Measurements from ENCODE around the gene PUM1.

Gene PUM1

DNA sequence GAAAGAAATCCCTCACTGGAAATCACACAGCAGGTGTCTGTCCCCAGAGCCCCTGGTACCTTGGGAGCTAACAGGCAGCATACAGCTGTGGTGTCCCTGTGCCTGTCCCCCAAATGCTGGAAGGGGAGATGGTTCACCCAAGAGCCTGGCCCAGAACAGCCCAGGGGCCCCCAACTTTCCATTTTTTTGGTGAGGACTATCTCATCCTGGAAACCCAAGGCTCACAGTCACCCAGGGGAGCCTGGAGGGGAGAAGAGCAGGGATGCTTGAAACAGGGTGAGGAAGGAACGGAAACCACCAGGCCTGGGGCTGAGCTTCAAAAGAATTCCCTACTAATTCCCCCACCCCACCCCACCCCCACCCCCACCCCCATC, 160.6 kb downstream of the PUM1 start:
- DNase-seq (ENCODE audit: low read depth), result no peak

DNA sequence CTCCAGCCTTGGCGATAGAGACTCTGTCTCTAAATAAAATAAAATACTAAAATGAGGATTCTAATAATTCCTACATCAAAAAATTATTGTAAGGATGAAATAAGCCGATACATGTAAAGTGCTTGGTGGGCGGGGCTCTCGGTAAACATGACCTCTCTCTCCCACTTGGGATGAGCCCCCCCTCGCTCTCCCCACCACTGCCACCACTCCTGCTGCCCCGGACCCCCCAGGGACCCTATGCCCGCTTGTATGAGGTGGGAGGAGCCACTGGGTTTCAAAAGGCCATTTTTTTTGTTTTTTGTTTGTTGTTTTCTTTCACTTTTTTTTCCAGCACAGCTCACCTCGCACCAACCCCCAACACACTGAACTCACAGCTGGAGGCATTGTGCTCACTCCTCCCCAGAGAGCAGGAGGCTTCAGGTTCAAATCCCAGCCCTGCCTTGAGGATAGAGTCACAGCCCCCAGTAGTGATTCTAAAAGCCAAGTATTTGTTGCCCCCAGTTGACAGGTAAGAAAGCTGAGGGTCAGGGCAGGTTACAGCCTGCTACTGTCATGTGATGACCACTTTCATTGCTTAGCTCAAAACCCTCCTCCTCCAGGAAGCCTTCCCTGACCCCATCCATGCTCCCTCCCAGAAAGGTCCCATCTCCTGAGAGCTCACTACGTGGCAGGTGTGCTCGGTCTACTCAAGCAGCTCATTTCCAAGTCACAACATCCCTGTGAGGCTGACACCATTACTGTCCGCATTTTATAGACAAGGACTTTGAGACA, 161.1 kb downstream of the PUM1 start:
- DNase-seq (ENCODE audit: low read depth), result no peak

DNA sequence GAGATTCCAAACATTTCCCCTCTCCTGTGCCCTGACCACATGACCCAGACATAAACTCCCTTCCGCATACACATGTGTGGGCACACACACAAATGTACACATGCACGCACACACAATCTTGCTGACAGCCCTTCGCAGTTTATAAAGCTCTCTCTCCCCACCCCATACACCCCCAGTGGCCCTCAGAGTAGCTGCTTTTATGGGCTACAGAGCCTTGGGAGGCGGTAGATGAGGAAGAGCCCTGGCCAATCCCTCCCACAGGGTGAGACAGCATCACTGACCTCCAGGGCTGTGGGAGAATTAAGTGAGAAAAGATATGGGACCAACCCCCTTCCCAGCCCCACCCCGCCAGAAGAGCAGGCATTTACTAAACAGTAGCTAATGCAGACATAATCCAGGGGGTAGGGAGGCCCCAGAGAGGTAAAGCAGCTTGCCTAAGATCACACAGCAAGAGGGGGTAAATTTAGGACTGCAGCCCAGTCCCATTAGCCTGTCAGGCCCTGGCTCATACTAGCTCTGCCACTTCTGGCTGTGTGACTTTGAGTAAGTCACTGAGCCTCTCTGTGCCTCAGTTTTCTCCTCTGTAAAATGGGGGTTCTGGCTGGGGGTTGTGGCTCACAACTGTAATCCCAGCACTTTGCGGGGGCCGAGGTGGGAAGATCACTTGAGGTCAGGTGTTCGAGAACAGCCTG, 162.0 kb downstream of the PUM1 start:
- no peak for DNase-seq (ENCODE audit: low read depth)

DNA sequence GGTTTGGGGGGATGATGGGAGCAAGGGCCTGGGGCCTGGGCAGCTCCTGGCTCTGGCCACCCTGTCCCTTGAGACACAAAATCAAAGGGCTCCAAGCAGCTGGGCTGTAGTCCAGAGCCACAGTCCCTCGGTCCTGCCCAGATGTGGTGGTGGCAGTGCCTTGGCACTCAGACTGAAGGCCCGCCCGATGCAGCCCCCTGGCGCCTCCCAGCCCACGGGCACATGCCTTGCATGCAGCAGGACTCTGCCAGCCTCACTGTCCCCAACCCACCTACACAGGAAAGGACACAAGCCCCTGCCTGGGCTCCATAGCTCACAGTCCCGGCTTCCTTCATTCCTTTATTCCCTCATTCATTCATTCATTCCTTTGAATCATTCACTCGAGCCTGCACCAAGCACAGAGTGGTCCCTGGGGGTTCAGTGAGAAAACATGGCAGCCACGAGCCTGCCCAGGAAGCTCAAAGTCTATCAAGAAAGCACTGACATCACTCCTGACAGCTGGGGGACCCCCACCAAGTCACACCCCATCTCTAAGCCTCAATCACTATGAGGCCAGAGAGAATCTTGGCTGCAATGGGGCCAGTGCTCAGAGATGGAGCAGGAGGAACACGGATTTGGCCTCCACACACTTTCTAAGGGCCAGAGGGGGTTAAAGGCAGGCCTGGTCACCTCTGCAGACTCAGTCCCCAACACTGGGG, 162.8 kb downstream of the PUM1 start:
- DNase-seq (ENCODE audit: low read depth), result no peak

DNA sequence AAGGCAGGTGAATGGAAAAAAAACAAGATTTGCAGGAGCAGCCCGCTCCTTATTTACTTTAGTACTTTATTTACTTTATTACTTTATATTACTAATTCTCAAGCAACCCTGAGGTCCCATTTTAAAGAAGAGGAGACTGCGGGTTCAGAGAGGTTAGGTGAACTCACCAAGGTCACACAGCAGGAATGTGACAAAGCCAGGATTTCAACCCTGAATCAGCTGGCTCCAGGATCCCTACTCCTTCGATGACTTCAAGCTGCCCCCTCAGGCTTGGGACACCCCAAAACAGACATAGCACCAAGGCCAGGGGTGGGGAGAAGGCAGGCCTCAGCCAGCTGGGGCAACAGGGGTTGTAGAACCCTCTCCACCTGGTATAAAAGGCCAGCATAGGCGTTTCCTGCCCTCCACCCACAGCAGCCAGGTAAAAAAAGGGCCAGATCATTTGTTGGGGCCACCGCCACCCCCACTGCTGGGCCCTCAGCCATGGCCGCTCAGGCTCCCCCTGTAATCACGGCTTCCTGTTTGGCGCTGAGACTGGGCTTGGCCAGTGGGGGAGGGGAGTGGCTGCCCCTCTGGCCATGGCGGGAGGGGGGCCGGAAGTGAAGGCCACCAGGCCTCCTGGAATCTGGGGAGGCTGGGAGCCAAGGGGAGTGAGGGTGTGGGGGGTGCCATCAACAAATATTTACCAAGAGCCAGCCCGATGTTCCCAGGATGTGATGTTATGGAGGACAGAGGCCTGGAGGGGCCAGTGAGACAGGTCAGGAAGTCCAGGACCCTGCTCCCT, 163.5 kb downstream of the PUM1 start:
- no peak for DNase-seq (ENCODE audit: low read depth)

DNA sequence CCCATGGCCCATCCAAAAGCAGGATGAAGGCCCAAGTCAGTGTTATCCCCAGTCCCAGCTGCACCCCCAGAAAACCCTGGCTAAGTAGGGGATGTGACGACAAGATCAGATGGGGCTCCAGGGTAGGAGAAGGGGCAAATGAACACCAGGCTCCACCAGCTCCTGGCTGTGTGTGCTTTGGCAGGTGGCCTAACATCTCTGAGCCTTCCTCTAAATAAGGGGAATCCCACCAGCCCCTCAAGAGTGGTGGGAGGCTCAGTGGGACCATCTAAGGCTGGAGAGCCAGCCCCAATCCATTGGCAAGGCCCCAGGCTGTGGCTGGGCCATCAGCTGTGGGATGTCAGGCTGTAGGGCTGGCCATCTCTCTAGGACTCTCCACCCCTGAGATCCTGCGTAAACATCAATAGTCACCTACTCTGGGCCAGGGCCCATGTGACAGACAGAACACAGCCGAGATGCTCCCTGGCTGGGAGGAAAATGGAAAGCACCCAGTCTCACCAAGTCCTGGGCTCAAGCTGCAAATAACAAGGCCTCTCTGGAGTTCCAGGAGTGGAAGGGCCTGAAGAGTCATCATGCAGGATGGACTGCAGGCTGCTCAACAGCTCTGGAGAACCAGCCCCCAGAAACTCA, 164.5 kb downstream of the PUM1 start:
- DNase-seq (ENCODE audit: low read depth), result no peak

DNA sequence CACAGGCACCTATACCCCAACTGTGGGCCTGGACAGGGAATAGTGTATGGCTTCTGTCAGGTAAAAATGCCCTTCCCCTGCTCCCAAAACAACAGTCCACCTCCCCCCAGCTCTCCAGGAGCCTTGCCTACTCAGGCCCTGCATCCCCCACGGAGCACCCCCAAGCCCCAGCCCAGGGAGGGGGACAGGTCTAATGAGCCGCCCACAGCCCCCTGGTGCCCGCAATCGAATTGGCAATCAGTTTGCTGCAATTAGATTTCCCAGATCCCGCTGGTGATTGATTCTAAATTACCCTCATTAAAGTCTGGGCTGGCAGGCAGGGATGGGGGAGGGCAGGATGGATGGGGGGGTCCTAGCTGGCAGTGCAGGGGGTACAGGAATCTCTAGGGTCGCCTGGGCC, 165.0 kb downstream of the PUM1 start:
- DNase-seq (ENCODE audit: low read depth), result no peak

DNA sequence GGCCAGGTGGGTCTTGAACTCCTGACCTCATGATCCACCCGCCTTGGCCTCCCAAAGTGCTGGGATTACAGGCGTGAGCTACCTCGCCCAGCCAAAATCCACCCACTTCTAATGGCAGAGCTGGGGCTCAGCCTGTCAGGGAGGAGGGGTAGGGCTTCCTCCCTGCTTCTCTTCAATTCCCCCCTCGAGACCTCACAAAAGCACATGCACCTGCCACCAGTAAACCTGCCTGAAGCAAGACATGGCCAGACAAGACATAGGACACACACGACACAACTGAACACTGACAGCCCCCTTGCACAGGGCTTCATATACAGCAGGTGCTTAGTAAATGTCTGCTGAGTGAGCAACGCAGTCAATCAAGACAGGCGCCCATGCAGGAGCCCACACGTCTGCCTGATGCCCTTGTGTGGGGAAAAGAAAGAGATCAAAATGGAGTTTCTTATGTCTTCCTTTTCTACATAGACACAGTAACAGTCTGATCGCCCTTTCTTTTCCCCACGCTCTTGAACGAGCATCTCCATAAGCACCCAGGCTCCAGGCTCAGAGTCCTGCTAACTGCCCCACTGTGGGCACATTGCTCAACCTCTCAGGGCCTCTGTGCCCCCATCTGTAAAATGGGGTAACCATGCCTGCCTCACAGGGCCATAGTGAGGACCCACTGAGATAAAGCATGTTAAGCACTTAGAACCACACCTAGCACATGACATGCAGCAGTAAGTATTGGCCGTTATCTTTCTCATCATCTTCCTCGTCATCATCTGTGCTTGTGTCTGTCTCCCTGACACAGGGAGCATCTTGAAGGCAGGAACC, 165.7 kb downstream of the PUM1 start:
- no peak for DNase-seq (ENCODE audit: low read depth)

DNA sequence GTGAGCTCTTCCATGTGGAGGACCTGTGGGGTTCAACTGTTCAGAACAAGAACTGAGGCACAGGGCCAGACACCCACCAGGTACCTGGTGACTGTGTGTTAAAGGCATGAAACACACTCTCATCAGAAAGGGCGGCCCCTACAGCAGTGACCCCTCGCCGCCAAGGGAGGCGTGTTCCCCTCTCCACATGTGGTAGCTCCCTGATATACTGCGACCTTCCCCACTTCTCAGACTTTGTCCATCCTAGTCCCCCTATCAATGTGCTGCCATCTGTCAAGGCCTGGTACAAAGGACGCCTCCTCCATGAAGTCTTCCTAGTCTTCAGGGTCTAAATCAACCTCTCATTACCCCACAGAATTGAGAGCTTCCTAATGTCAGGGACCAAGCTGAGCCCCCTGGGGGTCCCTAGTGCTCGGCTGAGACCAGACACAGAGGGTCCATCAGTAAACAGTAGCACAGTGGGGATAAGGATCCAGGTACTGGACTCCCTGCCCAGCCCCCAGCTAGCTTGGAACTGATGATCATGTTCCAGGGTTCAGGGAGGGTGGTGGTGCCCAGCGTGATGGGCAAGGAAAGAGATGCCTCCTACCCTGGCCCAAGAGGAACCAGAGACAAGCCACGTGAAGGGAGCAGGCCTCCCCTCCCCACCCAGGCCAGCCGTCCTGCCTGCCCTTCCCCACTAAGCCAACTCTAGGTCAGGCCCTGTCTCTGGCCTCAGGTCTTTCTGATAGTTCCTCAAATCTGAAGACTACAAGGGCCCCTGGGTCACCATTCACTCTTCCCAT, 167.3 kb downstream of the PUM1 start:
- DNase-seq (ENCODE audit: low read depth), result no peak

DNA sequence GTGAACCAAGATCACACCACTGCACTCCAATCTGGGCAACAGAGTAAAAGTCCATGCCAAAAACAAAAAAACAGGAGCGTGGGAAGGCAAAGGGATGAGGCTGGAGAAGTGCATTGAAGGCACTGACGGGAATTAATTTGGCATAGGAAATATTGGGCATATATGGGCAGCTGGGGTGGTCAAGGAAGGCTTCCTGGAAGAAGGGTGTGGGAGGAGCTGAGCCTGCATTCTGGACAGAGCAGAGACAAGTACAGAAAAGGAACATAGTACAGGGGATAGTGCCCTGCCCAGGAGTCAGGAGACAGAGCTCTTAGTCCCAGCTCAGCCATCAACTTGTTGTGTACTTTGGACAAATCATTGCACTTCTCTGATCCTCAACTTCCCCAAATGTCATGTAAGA, 168.6 kb downstream of the PUM1 start:
- DNase-seq (ENCODE audit: low read depth), result no peak

DNA sequence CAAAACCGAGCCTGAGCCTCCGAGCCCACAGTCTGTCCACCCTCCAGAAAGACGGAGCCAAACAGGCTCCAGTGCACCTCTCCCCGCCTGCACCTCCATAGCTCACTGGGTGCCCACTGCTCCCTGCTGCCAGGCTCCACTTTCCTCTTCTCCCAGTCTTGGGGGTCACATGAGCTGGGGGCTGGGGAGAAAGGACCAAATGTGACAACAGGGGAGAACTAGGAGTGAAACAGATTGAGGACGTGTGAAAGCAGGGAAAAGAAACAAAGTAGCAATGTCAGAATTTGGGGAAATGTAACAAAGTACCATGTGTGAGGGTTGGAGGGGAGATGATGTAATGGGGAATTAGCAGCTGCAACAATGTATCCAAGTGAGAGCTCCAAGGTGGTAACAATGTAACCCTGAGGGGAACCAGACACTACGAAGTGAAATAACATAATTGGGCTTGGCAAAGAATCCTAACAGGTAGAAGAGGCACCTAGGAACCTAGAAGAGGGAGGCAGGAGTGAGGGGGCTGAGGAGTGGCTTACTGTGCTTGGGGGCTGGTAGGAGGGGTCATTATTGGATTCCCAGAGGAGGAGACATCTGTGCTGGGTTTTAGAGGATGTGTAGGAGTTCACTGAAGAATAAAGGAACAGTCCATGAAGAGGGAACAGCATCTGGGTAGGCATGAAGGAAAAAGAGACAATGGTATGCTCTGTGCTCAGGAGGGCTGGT, 169.4 kb downstream of the PUM1 start:
- no peak for DNase-seq (ENCODE audit: low read depth)

DNA sequence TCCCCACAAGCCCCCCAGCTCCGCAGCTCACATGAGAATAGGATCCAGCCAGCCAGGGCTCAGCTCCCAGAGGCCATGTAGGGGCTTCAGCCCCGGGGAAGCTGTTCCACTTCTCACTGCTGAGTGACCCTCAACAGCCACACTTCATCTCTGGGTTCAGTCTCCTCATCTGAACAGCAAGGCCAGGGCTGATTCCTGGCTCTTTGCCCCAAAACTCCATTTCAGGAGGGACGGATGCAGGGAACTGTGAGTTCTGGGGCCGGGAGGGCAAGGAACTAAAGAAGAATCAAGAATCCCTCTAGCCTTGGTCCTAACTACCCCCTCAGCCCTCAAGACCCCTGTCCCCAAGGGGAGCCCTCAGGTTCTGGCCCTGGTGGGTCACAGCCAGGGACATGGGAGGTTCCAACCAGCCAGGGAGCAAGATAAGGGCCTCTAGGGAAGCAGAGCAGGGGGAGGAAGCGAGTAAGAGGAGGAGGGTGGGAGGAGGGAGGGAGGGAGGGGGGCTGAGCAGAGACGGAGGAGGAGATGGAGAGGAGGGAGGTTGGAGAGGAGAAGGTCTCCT, 170.1 kb downstream of the PUM1 start:
- no peak for DNase-seq (ENCODE audit: low read depth)

DNA sequence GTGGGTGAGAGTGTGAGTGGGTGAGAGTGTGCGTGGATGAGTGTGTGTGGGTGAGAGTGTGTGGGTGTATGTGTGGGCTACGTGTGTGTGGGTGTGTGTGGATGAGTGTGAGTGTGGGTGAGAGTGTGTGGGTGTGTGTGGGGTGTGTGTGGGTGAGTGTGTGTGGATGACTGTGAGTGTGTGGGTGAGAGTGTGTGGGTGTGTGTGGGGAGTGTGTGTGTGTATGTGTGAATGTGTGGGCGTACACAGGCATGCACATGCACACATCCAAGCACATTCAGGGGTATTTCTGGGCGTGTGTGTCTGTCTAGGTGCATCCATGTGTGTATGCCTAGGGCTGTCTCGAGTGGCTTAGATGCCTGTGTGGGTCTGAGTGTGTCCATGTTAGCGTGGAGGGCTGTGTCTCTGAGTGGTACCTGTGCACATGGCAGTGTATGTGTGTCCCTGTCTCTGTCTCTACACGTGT, 171.0 kb downstream of the PUM1 start:
- no peak for DNase-seq (ENCODE audit: low read depth)

DNA sequence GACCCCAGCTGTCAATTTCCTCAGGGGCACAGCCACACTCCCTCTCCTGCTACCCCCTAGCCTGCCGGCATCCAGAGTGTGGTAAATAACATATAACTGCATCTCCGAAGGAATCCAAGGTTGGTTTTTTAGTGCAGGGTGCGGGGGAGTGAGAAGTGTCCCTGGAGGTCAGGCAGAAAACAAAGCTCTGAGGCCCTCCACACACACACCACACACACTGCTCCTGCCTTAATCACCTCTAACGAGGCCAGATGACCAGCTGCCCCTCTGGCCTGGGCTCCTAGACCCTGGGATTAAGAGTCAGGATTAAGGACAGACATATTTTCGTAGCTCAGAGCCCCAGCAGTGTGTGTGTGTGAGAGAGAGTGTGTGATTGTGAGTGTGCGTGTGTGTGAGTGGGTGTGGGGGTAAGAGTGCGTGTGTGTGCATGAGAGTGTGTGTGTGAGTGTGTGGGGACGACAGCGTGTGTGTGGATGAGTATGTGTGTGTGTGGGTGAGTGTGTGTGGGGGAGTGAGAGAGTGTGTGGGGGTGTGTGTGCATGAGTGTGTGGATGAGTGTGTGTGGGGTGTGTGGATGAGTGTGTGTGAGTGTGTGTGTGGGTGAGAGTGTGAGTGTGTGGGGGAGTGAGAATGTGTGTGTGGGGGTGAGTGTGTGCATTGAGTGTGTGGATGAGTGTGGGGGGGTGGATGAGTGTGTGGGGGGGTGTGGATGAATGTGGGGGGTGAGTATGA, 171.6 kb downstream of the PUM1 start:
- no peak for DNase-seq (ENCODE audit: low read depth)

DNA sequence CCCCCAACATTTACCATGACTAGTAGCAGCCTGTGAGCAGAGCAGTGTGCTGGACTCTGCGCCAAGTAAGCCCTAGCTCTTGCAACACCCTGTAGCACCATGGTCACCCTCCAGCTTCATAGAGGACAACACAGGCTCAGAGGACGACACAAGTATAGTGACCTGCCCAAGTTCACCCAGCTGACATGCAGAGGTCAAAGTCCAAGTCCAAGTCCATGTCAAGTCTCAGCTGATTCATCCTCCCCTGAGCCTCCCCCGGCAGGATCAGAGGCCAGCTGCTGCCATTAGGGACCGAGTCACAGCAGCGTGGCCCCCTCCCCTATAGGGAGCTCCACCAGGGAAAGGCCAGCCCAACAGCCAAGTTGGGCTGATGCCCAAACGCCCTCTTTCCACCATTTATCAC, 172.8 kb downstream of the PUM1 start:
- no peak for DNase-seq (ENCODE audit: low read depth)

DNA sequence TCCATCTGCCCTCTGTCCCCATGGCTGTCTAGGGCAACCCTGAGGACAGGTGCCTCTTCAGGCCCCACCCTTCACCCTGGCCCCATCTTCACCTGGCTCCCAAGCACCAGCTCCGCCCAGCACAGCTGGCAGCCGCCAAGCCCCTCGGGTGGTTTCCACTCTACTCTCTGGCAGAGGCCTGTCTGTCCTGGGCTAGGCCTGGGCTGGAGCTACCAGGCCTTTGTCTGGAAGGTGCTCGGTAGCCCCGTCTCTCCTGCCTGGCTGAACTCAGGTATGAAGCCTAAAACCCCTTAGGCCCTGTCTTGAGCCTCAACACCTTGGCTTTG, 174.3 kb downstream of the PUM1 start:
- no peak for DNase-seq (ENCODE audit: low read depth)

DNA sequence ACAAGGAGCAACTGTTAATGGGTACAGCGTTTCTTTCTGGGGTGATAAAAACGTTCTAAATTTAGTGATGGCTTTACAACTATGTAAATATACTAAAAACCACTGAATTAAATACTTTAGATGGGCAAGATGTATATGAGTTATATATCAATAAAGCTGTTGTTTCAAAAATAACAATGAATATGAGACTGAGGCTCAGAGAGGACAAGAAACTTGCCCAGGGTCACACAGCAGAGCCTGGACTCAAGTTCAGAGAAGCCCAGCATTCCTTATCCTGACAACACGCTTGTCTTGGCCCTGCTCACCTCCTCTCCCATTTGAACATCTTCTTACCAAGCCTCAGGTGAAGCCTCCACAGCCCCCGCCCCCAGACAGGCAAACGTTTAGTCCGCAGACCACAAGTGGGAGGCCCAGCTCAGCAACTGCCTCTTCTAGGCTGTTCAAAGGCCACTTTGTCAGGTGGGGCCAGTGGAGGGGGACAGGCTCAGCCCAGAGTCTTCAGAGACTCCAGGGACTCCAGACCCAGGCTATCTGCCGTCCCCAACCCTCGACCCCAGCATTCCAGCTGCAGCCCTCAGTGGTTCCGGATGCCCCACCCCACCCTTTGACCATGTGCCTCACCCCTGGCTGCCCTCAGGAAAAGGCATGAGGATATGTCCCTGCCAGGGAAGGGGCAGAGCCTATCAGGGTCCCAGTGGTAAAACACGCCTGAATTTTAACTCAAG, 174.9 kb downstream of the PUM1 start:
- DNase-seq (ENCODE audit: low read depth), result no peak

DNA sequence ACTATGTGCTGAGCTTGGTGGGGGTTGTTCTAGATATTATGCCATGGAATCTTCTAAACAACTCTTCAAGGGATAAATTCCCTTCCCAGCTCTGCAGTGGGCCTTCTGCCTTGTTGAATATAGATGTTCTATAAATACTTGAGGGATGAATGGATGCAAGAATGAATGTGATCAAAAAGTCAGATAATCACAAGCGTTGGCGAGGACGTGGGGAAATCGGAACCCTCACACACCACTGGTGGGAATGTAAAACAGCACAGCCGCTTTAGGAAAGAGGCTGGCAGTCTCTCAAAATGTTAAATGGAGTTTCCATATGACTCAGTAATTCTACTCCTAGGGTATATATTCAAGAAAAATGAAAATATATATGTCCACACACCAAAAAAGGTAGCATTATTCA, 176.0 kb downstream of the PUM1 start:
- no peak for DNase-seq (ENCODE audit: low read depth)

Measured in activated T-helper 9 cell treated with anti-CD3 and anti-CD28 coated beads, Interleukin-2, amount 50 U/mL, for 16 hours (primary cell).